Stimulated activated CD4-positive, alpha-beta T cell treated with anti-CD3 and anti-CD28 coated beads, Interleukin-2, amount 100 ng/mL, for 48 hours (primary cell): ENCODE results near the gene IDI1.

Source experiments
- DNase-seq, 2 donors: peaks; one replicate each; pipeline ENCODE4 v3.0.0-alpha.2; 2020

Gene IDI1

DNA sequence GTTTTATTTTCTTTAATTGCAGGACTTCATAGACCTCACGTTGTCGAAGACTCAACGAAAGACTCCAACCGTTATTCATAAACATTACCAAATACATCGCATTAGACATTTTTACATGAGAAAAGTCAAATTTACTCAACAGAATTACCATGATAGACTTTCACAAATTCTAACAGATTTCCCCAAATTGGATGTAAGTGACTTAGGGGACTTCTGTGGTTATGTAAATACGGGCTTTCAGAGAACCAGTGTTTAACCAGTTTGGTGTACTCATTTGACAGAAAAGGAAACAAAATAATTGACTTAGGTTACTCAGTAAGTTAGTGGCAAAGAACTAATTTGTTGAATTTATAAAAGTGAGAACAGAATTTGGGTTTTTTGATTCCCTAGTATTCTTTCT is 56.5 kb downstream of the IDI1 start:
- no peak for DNase-seq

DNA sequence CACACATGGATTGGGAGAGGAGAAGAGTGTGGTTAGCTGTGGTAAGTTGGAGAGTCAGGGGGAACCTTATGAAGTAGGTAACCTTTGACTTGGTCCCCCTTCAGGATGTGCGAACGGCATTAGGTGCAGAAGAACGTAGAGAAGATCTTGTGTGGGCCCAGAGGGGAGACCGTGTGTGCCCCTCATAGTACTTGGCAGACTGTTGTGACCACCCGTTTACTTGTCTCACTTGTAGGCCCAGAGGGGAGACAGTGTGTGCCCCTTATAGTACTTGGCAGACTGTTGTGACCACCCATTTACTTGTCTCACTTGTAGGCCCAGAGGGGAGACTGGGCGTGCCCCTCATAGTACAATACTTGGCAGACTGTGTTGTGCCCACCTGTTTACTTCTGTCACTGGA is 58.1 kb downstream of the IDI1 start:
- no peak for DNase-seq
